Measurements from ENCODE around the gene PRDM11.

DNA sequence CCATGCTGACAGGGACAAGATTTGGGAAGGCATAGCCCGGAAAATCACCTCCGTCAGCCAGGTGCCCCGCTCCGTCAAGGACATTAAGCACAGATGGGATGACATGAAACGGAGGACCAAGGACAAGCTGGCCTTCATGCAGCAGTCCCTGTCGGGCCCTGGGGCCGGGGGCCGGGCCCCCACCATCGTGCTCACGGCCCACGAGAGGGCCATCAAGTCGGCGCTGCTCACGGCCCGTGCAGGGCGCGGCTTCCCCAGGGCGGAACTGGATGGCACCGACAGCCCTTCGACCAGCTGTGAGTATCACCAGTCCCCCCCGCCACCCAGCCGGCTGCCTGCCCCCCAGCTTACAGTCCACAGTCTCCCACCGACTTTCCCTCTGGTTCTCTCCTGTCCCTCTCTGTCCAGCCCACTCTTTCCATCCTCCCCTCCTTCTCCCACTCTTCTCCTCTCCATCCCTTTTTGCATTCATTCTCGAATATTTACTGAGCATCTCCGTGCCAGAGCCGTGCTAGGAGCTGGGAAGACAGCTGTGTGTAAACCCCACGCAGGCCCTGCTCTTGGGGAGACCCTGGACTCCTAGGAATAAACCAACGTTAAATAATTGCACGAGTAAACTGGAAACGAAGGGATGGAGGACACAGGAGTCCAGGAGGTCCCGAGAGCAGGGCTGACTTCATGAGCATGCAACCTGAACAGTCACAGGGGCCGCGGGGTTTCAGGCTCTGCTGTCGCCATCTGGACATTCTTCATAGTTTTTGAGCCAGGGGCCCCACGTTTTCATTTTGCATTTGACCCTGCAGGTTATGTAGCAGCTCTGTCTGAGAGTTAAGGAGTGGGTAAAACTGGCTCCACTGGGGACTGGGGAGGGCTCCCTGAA lies 62.8 kb downstream of the PRDM11 start:
- TF ChIP-seq, protein P1, sequence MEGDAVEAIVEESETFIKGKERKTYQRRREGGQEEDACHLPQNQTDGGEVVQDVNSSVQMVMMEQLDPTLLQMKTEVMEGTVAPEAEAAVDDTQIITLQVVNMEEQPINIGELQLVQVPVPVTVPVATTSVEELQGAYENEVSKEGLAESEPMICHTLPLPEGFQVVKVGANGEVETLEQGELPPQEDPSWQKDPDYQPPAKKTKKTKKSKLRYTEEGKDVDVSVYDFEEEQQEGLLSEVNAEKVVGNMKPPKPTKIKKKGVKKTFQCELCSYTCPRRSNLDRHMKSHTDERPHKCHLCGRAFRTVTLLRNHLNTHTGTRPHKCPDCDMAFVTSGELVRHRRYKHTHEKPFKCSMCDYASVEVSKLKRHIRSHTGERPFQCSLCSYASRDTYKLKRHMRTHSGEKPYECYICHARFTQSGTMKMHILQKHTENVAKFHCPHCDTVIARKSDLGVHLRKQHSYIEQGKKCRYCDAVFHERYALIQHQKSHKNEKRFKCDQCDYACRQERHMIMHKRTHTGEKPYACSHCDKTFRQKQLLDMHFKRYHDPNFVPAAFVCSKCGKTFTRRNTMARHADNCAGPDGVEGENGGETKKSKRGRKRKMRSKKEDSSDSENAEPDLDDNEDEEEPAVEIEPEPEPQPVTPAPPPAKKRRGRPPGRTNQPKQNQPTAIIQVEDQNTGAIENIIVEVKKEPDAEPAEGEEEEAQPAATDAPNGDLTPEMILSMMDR (IDR thresholded peaks at IDR 0.05; ENCODE audit: low read length): no peak
- TF ChIP-seq EZH2 (IDR thresholded peaks at IDR 0.05; ENCODE audit: borderline replicate concordance, low read length): no peak

All from OCI-LY1 (cell line).